Activated T-helper 1 cell treated with anti-CD3 and anti-CD28 coated beads, Interleukin-12 subunit alpha, Interleukin-12 subunit beta, Interleukin-2, Interleukin-4 antibody, amounts not matched to agents 30 ng/mL and 10 ng/mL and 1 ng/mL, durations not matched to agents 14 hours and 24 hours and 36 hours (primary cell): ENCODE measurements around the gene SURF6. TPM values are rescaled to one million over a fixed set of nuclear protein-coding genes. Genes with fewer than 3 reads are reported as not detected.
"Not testable (repeated sequence)": the region's sequence is repeated elsewhere in the genome, so short reads cannot be mapped to it uniquely, and the experiment has no call there.

Source experiments
- DNase-seq: peaks from one replicate; pipeline ENCODE4 v3.0.0; 2021; ENCODE audit warnings: low spot score
- H3K27ac Mint-ChIP-seq: one replicate; pipeline ENCODE4 v1.8.0; 2021; ENCODE audit warnings: mild to moderate bottlenecking, mixed read lengths
- H3K27me3 Mint-ChIP-seq: one replicate; pipeline ENCODE4 v1.8.0; 2022; ENCODE audit warnings: mild to moderate bottlenecking, moderate library complexity, mixed read lengths; ENCODE audit not compliant: insufficient read depth
- H3K36me3 Mint-ChIP-seq: one replicate; pipeline ENCODE4 v1.8.0; 2021; ENCODE audit warnings: low read depth, mixed read lengths
- H3K4me1 Mint-ChIP-seq: one replicate; pipeline ENCODE4 v1.8.0; 2021; ENCODE audit warnings: low read depth, mixed read lengths
- H3K4me3 Mint-ChIP-seq: one replicate; pipeline ENCODE4 v1.8.0; 2021; ENCODE audit warnings: mild to moderate bottlenecking, moderate library complexity, mixed read lengths
- H3K9me3 Mint-ChIP-seq: one replicate; pipeline ENCODE4 v1.8.0; 2021; ENCODE audit warnings: mixed read lengths
- intact Hi-C: fragments of 100-400 bp; cut with micrococcal nuclease; formaldehyde crosslinking; loops from one replicate; pipeline ENCODE4 v1.15.1; 2024
- total RNA-seq: library from RNA; stranded (reverse); gene quantifications from 2 replicates; pipeline ENCODE4 v1.2.3, GENCODE V29; 2022

SURF6 gene
- 29.0 and 29.8 TPM in 2 replicates for total RNA-seq

DNA sequence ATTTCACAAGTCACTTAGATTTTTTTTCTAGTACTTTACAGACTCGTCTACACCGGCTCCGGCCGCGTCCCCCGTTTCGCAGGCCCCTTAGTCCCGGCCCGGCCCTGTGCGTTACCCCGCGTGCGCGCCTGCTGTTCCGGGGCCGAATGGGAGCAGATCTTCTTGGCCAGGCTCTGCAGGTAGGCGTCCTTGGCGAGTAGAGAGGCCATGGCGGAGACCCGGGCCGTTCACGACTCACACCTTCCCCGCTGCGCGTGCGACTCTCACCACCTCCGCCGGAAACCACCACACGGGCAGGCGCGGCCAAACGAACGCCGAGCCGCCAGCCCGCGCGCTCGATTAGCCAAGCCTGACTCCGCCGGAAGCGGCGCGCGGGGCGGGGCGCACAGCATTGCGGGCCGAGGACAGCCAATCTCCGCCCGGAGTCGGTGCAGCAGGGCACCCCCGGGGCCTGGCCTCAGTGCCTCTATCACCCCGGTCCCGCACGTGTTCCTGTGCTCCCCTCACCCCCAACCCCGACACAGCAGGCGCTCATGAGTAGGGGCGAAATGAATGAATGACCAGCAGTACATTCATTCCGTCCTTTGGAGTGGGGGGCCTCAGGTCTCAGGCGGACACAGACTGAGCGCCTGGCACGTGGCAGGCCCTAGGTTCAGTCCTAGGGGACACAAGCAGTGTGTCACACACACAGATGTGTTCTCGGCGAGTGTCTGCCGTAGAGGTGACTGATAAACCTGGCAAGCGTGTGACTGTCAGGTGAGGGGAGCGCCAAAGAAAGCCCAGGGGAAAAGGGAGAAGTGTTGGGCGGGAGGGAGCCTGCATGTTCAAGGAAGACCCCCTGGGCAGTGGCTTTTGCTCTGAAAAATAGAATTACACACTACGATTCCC, at the start of gene SURF6:
Gene SURF6 (minus strand): TSS at position 265 of the 888 bp plus-strand sequence. CDS start 56 bp downstream, at position 209.
- intact Hi-C loops, result loop anchor here (1.0 to 5.0 kb wide), 8 partner anchors 12 to 664 kb away; partner anchors contain the start of genes CACFD1, GTF3C4, GTF3C5 and MED22
- H3K27ac Mint-ChIP-seq, result peak within 1 kb of the TSS; percentile 88
- H3K4me1 Mint-ChIP-seq, result peaks cover 16% of the 10 kb centered on the region
- no peaks in the 10 kb centered on the region for H3K9me3 Mint-ChIP-seq
- peak; percentile 94 for DNase-seq
- peaks cover 52% of the 10 kb centered on the region for H3K36me3 Mint-ChIP-seq
- H3K27me3 Mint-ChIP-seq, result no peaks in the 10 kb centered on the region
- H3K4me3 Mint-ChIP-seq, result peak within 1 kb of the TSS; percentile 96

DNA sequence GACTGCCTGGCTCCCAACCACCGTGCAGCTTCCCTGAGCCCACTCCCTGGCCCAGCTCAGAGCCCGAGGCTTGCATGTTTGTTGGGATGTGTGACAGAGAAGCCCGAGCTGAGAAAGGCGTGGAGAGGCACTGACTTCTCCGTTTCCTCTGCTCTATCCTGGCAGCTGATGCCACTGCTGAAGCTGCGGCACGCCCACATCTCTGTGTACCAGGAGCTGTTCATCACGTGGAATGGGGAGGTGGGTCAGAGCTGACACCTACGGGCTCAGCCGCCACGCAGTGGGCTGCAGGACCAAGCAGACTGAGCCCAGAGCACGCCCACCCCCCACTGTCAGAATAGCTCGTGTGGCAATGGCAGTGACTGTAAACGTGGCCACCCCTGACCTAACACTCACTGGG, 49.5 kb upstream of the SURF6 start:
- Mint-ChIP-seq H3K27ac (no peak overlapping the region), H3K27me3 (no peaks in the 10 kb centered on the region), H3K4me1 (no peaks in the 10 kb centered on the region), H3K4me3 (no peak overlapping the region), H3K36me3 (no peaks in the 10 kb centered on the region), H3K9me3 (no peaks in the 10 kb centered on the region)
- intact Hi-C loops, result no loop called here
- DNase-seq, result no peak

DNA sequence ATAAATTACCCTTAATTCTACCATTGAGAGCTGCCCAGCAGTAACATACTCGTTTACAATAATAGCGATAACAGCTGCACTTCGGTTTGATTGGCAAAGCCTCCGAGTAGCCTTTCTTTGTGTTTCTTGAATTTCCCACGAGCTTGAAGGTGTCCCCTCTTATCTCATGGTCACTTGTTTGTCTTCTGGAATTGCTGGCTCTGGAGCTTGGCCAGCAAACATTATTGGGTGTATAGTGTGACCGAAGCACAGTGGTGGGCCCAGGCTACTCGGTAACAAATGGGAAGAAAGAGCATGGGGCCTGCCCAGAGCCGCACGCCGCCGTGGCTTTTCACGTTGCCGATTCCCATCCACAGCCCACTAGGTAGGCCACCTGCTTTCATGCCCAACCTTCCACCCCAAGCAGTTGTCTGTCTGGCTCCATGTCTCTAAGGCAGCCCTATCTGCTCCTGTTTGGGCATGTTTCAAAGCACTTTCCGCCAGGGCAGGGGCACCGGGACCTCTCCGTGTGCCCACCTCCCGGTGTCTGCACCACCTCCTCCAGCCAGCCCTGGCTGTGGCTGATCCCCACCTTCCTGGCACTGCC, 48.8 kb upstream of the SURF6 start:
- Mint-ChIP-seq H3K36me3 (no peaks in the 10 kb centered on the region), H3K9me3 (no peaks in the 10 kb centered on the region), H3K27ac (no peak overlapping the region), H3K4me3 (no peak overlapping the region), H3K4me1 (no peaks in the 10 kb centered on the region), H3K27me3 (no peaks in the 10 kb centered on the region)
- intact Hi-C loops, result no loop called here
- DNase-seq, result no peak

DNA sequence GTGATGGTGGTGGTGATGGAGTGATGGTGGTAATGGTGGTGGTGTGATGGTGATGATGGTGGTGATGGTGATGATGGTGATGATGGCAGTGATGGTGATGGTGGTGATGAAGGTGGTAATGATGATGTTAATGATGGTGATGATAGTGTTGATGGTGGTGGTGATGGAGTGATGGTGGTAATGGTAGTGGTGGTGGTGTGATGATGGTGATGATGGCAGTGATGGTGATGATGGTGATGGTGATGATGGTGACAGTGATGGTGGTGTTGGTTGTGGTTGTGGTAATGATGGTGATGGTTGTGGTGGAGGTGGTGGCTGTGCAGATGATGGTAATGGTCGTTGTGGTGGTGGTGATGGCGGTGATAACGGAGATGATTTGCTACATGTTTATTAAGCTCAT, 47.5 kb upstream of the SURF6 start:
- no peaks in the 10 kb centered on the region for H3K9me3 Mint-ChIP-seq
- H3K36me3 Mint-ChIP-seq, result no peaks in the 10 kb centered on the region
- H3K27me3 Mint-ChIP-seq, result no peaks in the 10 kb centered on the region
- H3K27ac Mint-ChIP-seq, result no peak overlapping the region
- no peaks in the 10 kb centered on the region for H3K4me1 Mint-ChIP-seq
- no peak overlapping the region for H3K4me3 Mint-ChIP-seq
- no peak for DNase-seq
- intact Hi-C loops, result no loop called here

DNA sequence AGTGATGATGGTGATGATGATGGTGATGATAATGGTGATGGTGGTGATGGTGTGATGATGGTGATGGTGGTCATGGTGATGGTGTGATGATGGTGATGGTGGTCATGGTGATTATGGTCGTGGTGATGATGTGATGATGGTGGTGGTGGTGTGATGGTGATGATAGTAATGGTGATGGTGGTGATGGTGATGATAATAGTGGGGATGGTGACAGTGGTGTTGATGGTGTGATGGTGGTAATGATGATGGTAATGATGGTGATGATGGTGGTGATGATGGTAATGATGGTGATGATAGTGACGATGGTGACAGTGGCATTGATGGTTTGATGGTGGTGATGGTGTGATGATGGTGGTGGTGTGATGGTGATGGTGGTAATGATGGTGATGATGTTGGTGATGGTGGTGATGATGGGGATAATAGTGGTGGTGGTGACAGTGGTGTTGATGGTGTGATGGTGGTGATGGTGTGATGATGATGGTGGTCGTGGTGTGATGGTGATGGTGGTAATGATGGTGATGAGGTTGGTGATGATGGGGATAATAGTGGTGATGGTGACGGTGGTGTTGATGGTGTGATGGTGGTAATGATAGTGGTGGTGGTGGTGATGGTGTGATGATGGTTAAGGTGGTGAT, 46.6 kb upstream of the SURF6 start:
- H3K27me3 Mint-ChIP-seq, result no peaks in the 10 kb centered on the region
- no peaks in the 10 kb centered on the region for H3K36me3 Mint-ChIP-seq
- DNase-seq, result no peak
- no peak overlapping the region for H3K27ac Mint-ChIP-seq
- no peaks in the 10 kb centered on the region for H3K9me3 Mint-ChIP-seq
- no peak overlapping the region for H3K4me3 Mint-ChIP-seq
- intact Hi-C loops, result no loop called here
- no peaks in the 10 kb centered on the region for H3K4me1 Mint-ChIP-seq

DNA sequence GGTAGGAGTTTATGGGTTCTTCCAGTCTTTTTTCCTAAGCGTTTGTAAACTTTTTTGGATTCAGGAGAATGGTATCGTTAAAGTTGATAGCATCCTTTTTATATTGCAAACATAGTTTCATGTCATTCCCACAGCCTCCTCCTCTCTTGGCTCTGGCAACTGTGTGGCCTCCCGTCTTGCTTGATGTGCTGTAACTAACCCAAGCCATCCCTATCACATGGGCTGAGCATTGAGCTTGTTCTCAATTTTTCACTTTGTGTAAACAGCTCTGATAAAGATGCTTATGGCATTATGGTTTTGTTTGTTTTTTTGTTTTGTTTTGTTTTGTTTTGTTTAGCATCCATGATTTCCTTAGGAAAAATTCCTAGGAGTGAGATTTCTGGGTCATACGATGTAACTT, 44.7 kb upstream of the SURF6 start:
- intact Hi-C loops, result no loop called here
- no peak for DNase-seq
- H3K9me3 Mint-ChIP-seq, result no peaks in the 10 kb centered on the region
- H3K27ac Mint-ChIP-seq, result no peak overlapping the region
- H3K36me3 Mint-ChIP-seq, result no peaks in the 10 kb centered on the region
- H3K27me3 Mint-ChIP-seq, result no peaks in the 10 kb centered on the region
- H3K4me3 Mint-ChIP-seq, result no peak overlapping the region
- no peaks in the 10 kb centered on the region for H3K4me1 Mint-ChIP-seq

DNA sequence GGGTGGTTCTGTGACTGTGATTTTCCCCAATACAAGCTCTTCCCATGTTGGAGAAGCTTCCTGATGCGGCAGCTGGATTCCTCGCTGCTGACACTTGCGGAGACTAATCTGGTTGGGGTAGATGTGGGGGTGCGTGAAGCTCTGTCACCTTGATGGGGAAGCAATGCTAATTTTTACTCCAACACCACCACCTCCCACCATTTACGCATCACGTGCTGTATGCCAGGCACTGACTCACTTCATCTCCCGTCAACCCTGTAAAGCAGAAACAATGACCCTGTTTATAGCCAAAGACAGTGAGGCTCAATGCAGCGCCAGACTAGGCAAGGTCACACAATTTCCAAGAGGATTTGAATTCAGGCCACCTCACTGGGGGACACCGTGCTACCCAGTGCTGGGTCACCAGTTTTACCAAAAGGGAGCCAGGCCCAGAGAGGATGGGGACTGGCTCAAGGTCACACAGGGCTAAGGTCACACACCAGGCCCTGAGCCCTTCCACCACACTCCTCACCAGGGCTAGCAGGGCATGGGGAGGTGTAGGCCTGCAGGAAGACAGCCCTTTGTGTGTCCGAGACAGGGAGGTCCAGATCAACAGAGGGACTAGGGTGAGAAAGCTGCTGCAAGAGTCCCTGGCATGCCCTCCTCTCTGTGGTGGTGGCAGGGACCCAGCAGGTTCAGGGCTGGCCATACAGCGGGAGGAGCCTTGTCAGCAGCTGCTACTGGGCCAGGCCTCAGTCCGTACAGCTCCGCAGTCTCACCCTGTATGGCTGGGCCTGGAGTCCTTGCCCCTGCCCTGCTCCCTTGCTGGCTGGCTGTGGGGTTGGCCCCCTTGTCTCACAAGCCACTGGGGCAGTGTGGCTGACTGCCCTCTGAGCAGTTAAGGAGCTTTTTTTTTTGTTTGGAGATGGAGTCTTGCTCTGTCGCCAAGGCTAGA, 43.4 kb upstream of the SURF6 start:
- Mint-ChIP-seq H3K27ac (no peak overlapping the region), H3K9me3 (no peaks in the 10 kb centered on the region), H3K27me3 (no peaks in the 10 kb centered on the region), H3K36me3 (peaks cover 7% of the 10 kb centered on the region), H3K4me1 (peaks cover 5% of the 10 kb centered on the region), H3K4me3 (no peak overlapping the region)
- DNase-seq, result no peak
- intact Hi-C loops, result loop anchor here (10.0 kb wide), 1 partner anchor 1025 kb away; the partner anchor contains the start of gene SETX

DNA sequence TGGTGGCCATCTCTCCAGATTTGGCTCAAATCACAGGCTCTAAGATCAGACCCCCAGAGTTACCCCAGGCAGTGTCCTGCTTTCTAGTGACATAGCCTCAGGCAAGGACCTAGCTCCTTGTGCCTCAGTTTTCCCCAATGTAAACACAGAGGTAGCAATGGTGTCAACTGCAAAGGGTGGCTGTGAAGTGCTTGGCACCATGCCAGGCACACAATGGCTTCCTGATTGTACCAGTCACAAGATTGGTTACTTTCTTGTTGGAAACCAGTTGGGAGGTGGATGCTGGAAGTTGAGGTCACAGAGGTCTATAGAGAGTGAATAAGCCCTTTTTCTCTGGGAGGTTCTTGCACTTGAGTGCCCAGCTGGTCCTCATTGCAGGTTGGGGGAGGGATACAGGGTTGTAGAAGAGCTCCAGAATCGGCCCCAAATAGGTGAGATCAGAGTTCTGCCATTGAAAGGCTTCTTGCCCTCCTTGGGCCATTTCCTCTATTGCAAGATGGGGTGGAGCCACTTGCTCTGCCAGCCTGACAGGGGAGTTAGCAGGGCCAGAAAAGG, 42.5 kb upstream of the SURF6 start:
- Mint-ChIP-seq H3K27ac (no peak overlapping the region), H3K9me3 (no peaks in the 10 kb centered on the region), H3K27me3 (no peaks in the 10 kb centered on the region), H3K4me3 (no peak overlapping the region), H3K36me3 (peaks cover 7% of the 10 kb centered on the region), H3K4me1 (peaks cover 5% of the 10 kb centered on the region)
- intact Hi-C loops, result loop anchor here (10.0 kb wide), 1 partner anchor 1024 kb away; the partner anchor contains the start of gene SETX
- no peak for DNase-seq

DNA sequence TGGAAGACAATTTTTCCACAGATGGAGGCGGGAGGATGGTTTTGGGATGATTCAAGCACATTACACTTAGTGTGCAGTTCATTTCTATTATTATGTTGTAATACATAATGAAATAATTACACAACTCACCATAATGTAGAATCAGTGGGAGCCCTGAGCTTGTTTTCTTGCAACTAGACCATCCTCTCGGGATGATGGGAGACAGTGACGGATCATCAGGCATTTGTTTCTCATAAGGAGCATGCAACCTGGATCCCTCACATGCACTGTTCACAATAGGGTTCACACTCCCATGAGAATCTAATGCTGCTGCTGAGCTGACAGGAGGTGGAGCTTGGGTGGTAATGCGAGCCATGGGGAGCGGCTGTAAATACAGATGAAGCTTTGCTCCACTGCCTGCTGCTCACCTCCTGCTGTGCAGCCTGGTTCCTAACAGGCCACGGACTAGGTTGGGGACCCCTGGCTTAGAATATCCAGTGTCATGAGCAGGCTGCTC, 41.8 kb upstream of the SURF6 start:
- peaks cover 11% of the 10 kb centered on the region for H3K36me3 Mint-ChIP-seq
- no peaks in the 10 kb centered on the region for H3K9me3 Mint-ChIP-seq
- H3K27me3 Mint-ChIP-seq, result no peaks in the 10 kb centered on the region
- peaks cover 10% of the 10 kb centered on the region for H3K4me1 Mint-ChIP-seq
- no peak for DNase-seq
- no peak overlapping the region for H3K4me3 Mint-ChIP-seq
- no peak overlapping the region for H3K27ac Mint-ChIP-seq
- intact Hi-C loops, result loop anchor here (2.0 to 10.0 kb wide), 2 partner anchors 29 to 1023 kb away; partner anchors contain the start of gene SETX

DNA sequence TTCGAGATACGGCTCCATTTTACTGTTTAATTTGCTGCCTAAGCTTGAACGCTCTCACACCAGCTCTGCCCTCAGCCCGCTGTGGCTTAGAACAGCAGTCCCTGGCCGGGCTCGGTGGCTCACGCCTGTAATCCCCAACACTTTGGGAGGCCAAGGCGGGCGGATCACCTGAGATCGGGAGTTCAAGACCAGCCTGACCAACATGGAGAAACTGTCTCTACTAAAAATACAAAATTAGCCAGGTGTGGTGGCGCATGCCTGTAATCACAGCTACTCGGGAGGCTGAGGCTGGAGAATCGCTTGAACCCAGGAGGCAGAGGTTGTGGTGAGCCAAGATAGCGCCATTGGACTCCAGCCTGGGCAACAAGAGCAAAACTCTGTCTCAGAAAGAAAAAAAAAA, 41.3 kb upstream of the SURF6 start:
- not testable (repeated sequence) for H3K27me3 Mint-ChIP-seq, H3K27ac Mint-ChIP-seq
- intact Hi-C loops, result loop anchor here (2.0 to 10.0 kb wide), 2 partner anchors 30 to 1022 kb away; partner anchors contain the start of gene SETX

DNA sequence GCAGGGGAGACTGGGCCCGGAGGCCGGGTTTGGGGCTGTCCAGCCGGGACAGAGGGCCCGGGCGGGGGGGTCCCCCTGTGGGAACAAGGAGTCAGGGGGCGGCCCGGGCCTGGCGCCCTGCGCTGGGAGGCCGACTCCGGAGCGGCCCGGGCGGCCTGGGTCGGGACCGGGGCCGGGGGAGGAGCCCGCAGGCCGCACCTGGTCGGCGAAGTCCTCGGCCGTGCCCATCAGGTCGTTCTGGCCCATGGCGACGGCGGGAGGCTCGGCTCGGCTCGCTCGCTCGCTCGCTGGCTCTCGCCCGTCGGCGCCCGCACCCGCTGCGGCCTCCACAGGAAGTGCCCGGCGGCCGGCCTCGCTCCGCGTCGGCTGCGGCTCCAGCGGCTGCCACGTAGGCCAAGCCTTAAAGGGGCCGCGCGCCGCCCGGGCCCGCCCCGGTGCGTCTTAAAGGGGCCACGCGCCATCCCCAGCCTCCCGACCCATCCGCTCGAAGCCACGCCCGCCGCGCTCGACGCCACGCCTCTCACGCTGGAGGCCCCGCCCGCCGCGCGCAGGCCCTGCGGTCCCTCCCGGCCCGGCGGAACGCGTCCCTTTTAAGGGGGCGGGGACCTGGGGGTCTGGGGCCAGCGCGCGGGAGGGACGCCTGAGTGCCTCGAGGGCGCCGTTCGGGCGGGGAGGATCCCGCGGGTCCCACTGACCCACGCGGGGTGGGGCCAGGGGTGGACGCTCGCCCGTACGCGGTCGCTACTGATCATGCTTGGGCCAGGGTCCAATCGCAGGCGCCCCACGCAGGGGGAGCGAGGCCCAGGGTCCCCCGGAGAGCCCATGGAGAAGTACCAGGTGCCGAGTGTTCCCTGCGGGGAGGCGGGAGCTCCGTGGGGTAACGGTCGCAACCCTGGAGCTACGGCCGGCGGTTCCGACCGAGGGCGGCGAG, 40.0 kb upstream of the SURF6 start, which contains the start of the genes STKLD1 and SURF4:
Gene STKLD1 (plus strand): TSS at position 643 of the 931 bp plus-strand sequence. CDS start 108 bp downstream, at position 751.
Gene SURF4 (minus strand): TSS at position 337 of the 931 bp plus-strand sequence. CDS start 91 bp downstream, at position 246.
- Mint-ChIP-seq H3K27me3 (no peaks in the 10 kb centered on the region), H3K36me3 (peaks cover 21% of the 10 kb centered on the region), H3K9me3 (no peaks in the 10 kb centered on the region), H3K4me3 (peak within 1 kb of the TSS; percentile 99), H3K4me1 (peaks cover 28% of the 10 kb centered on the region), H3K27ac (peak within 1 kb of the TSS; percentile 99)
- intact Hi-C loops, result loop anchor here (1.0 to 10.0 kb wide), 6 partner anchors 28 to 1021 kb away; partner anchors contain the start of genes CACFD1, MED22, REXO4 and RPL7A
- DNase-seq, result peak; percentile 96

More for the DNA sequence above, 41.3 kb upstream of the SURF6 start:
- not testable (repeated sequence) for H3K9me3 Mint-ChIP-seq, DNase-seq
- H3K4me1 Mint-ChIP-seq, result peaks cover 15% of the 10 kb centered on the region
- peaks cover 14% of the 10 kb centered on the region for H3K36me3 Mint-ChIP-seq
- peak overlapping the region; percentile 65 for H3K4me3 Mint-ChIP-seq
